ENCODE results near the gene OSTN.
"Not testable (repeated sequence)": the region's sequence is repeated elsewhere in the genome, so short reads cannot be mapped to it uniquely, and the experiment has no call there.

Gene OSTN

DNA sequence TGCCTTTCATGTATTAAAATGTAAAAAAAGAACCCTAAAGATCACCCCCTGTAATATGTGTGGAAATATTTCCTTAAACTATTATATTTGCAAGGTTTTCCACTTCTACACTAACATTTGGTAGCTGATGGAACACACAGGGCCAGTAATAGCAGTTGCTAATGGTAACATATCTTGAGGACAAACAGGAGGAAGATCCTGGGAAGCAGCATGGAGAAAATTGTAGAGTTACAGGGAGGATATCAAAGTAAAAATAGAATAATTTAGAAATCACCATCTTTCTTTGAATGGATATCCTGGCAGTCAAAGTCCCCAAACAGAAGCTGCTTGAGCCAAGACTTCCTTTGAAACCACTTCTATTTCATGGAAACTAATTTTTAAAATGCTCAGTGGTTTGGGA, 29.5 kb upstream of the OSTN start:
- H3K4me3 ChIP-seq (ENCODE audit: low read depth, low read length), result no peak overlapping the region
- TF ChIP-seq, protein P1, sequence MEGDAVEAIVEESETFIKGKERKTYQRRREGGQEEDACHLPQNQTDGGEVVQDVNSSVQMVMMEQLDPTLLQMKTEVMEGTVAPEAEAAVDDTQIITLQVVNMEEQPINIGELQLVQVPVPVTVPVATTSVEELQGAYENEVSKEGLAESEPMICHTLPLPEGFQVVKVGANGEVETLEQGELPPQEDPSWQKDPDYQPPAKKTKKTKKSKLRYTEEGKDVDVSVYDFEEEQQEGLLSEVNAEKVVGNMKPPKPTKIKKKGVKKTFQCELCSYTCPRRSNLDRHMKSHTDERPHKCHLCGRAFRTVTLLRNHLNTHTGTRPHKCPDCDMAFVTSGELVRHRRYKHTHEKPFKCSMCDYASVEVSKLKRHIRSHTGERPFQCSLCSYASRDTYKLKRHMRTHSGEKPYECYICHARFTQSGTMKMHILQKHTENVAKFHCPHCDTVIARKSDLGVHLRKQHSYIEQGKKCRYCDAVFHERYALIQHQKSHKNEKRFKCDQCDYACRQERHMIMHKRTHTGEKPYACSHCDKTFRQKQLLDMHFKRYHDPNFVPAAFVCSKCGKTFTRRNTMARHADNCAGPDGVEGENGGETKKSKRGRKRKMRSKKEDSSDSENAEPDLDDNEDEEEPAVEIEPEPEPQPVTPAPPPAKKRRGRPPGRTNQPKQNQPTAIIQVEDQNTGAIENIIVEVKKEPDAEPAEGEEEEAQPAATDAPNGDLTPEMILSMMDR (IDR thresholded peaks at IDR 0.05; ENCODE audit: borderline replicate concordance, insufficient read depth, low read depth, low read length), result no peak

DNA sequence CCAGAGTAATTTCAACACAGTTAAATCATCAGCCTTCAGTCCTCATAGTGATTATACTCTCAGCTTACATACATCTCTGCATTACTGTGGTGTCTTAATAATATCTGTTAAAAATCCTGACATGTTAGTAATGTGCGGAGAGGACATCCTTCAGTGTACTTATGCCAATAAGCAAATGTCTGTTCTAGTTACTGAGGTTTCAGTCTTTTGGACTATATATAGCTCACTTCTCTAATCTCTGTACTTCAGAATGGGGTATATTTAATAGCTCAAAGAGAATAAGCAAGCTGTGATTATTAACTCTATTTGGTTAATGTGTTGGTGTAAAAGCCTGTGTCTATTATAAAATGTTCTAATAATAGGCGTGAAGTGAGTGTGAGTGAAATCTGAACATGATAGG, 28.9 kb upstream of the OSTN start:
- no peak overlapping the region for H3K4me3 ChIP-seq (ENCODE audit: low read depth, low read length)
- TF ChIP-seq, protein P1 (IDR thresholded peaks at IDR 0.05; ENCODE audit: borderline replicate concordance, insufficient read depth, low read depth, low read length), result no peak

DNA sequence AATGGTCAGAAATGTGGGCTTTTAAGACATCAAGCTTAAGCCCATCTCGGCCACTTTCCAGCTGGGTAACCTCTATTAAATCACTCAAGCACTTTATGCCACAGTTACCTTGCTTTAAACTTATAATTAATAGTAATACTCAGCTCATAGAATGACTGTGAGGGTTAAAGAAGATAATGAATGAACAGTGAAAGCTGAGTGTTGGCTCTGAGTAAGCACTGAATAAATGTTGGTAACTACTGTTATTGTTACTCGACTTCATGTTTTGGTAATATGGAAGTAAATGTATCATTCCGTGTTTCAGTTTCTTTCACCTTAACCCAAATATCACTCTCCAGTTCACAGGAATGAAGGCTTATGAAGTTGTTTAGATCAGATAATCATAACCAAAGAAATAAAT, 23.9 kb upstream of the OSTN start:
- no peak overlapping the region for H3K4me3 ChIP-seq (ENCODE audit: low read depth, low read length)
- TF ChIP-seq, protein P1 (IDR thresholded peaks at IDR 0.05; ENCODE audit: borderline replicate concordance, insufficient read depth, low read depth, low read length), result no peak

DNA sequence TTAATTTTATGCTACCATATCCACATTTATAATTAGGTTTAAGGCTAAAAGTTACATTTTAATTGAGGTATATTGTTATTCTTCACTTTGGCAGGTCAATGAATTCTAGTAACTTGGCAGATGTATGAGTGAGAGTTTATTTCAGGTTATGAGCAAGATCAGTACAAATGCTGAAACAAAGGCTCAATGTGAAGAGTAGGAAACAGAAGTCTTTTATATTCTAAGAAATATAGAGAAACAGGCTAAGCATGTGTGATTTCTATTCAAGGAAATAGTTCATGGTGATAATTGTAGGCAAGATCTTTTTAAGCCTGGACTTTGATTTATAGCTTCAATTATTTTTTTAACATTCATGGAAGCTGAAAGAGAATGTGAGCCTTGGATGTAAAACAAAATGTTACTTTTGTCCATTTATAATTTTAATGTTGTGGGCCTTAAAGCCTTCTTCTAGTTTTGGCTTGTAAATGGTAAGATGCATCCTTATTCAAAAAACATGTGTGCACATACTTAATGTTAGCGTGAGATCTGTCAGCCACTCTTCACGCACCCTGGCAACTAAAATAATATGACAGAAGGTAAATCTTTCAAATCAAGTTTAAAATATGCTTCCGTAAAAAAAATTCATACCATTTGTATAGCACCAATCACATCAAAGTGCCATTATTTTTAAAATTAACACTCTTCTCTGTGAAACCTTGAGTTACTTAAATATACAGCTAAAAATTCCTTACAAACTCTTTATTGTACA, 22.8 kb upstream of the OSTN start:
- TF ChIP-seq, protein P1 (IDR thresholded peaks at IDR 0.05; ENCODE audit: borderline replicate concordance, insufficient read depth, low read depth, low read length), result no peak
- H3K4me3 ChIP-seq (ENCODE audit: low read depth, low read length), result no peak overlapping the region

DNA sequence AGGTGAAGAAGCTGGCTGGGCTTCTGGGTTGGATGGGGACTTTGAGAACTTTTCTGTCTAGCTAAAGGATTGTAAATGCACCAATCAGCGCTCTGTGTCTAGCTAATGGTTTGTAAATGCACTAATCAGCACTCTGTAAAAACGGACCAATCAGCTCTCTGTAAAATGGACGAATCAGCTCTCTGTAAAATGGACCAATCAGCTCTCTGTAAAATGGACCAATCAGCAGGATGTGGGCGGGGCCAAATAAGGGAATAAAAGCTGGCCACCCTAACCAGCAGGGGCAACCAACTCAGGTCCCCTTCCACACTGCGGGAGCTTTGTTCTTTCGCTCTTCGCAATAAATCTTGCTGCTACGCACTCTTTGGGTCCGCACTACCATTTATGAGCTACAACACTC, 13.7 kb upstream of the OSTN start:
- not testable (repeated sequence) for H3K4me3 ChIP-seq (ENCODE audit: low read depth, low read length)

DNA sequence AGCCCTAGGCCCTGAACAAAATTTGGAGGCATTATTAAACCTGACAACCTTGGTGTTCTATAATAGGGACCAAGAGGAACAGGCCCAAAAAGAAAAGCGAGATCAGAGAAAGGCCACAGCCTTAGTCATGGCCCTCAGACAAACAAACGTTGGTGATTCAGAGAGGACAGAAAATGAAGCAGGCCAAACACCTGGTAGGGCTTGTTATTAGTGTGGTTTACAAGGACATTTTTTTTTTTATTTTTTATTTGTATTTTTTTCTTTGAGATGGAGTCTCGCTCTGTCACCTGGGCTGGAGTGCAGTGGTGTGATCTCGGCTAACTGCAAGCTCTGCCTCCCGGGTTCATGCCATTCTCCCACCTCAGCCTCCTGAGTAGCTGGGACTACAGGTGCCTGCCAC, 10.8 kb upstream of the OSTN start:
- not testable (repeated sequence) for H3K4me3 ChIP-seq (ENCODE audit: low read depth, low read length)

DNA sequence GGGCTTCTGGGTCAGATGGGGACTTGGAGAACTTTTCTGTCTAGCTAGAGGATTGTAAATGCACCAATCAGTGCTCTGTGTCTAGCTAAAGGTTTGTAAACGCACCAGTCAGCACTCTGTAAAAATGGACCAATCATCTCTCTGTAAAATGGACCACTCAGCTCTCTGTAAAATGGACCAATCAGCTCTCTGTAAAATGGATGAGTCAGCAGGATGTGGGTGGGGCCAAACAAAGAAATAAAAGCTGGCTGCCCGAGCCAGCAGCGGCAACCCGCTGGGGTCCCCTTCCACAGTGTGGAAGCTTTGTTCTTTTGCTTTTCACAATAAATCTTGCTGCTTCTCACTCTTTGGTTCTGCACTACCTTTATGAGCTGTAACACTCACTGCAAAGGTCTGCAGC, 6.8 kb upstream of the OSTN start:
- H3K4me3 ChIP-seq (ENCODE audit: low read depth, low read length), result not testable (repeated sequence)

DNA sequence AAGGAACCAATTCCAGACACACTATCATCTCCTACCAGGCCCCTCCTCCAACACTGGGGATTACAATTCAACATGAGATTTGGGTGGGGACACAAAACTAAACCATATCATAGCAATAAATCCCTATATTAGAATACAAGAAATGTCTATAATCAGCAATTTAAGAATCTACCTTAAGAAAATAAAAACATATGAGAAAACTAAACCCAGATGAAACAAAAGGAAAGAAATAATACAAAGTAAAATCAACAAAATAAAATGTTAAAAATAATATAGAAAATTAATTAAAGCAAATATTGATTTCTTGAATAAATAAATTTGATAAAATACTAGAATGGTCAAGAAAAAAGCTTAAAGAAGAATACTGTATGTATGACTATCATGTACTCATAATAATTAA, 6.1 kb upstream of the OSTN start:
- TF ChIP-seq, protein P1 (IDR thresholded peaks at IDR 0.05; ENCODE audit: borderline replicate concordance, insufficient read depth, low read depth, low read length), result no peak
- H3K4me3 ChIP-seq (ENCODE audit: low read depth, low read length), result no peak overlapping the region

DNA sequence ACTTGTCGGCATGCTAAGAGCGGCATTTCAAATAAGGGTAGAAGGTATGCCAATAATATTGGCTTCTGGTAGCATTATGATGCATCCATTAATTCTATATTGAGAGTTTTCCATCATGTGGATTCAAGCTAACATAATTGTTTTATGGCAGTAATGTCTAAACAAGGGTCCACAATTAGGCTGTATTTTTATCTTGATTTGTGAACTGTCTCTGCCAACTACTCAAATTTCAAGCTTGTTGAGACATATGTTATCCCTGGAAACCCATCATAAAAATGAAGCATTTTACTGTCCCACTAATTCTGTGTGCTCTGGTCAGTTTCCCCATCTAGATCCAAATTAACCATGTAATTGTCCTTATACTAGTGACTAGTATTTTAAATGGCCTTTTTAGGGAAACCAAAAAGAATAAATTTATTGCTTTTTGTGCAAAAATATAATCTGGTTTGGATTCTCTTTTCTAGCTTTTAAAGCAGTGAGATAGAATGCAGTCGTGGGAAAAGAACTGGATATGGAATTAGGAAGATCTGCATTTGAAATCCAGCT, 1.2 kb upstream of the OSTN start:
- TF ChIP-seq, protein P1 (IDR thresholded peaks at IDR 0.05; ENCODE audit: borderline replicate concordance, insufficient read depth, low read depth, low read length), result no peak
- no peak overlapping the region for H3K4me3 ChIP-seq (ENCODE audit: low read depth, low read length)

Data from GM12875 (cell line).